Esophagus muscularis mucosa (tissue), 3 donors: ENCODE results near the gene PAWR.

Source experiments
- EP300 ChIP-seq: sonication (generic); formaldehyde crosslinking; IDR thresholded peaks from one replicate; pipeline ENCODE4 v1.6.1; 2017; ENCODE audit warnings: antibody characterized with exemption
- TF ChIP-seq, protein P1 (sequence below), 3 experiments: fragments of 200-600 bp in 2 of 3; fragments of 450-650 bp in 1 of 3; sonication (generic) in 2 of 3; IDR thresholded peaks; one replicate each; pipeline ENCODE4 v1.5.1; 2017 to 2019; ENCODE audit warnings: antibody characterized with exemption in 3 of 3, mild to moderate bottlenecking in 2 of 3, moderate library complexity in 1 of 3

DNA sequence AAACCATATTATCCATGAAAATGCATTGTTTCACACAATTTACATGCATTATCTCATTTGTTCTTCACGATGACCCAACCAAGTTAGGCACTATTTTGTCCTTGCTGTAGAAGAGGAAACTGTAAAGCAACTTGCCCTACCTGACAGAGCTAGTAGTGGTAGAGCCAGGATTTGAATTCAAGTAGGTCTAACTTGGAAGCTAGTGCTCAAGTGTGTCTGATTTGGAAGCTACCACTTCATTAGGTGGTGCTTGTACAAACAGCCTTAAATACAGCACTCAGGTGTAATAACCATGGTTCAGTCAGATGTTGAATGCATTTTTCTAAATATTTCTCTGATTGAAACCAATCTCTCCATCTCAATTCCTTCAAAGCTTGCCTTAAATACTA, 123.6 kb downstream of the PAWR start:
- TF ChIP-seq, protein P1, sequence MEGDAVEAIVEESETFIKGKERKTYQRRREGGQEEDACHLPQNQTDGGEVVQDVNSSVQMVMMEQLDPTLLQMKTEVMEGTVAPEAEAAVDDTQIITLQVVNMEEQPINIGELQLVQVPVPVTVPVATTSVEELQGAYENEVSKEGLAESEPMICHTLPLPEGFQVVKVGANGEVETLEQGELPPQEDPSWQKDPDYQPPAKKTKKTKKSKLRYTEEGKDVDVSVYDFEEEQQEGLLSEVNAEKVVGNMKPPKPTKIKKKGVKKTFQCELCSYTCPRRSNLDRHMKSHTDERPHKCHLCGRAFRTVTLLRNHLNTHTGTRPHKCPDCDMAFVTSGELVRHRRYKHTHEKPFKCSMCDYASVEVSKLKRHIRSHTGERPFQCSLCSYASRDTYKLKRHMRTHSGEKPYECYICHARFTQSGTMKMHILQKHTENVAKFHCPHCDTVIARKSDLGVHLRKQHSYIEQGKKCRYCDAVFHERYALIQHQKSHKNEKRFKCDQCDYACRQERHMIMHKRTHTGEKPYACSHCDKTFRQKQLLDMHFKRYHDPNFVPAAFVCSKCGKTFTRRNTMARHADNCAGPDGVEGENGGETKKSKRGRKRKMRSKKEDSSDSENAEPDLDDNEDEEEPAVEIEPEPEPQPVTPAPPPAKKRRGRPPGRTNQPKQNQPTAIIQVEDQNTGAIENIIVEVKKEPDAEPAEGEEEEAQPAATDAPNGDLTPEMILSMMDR (IDR thresholded peaks at IDR 0.05), result no peak
- TF ChIP-seq EP300, result no peak
